Muscle layer of colon (tissue), 2 donors: ENCODE results near the gene SCRT2.

ENCODE experiments used
- H3K27ac ChIP-seq: one replicate; pipeline ENCODE4 v1.7.0; 2013; ENCODE audit warnings: low read depth, mild to moderate bottlenecking, low read length, moderate library complexity
- H3K27me3 ChIP-seq, 2 donors: one replicate each; pipeline ENCODE4 v1.7.0; 2013; ENCODE audit warnings: low read length in 2 of 2, mild to moderate bottlenecking in 2 of 2; ENCODE audit not compliant: insufficient read depth in 2 of 2, control insufficient read depth in 1 of 2
- H3K36me3 ChIP-seq: one replicate; pipeline ENCODE4 v1.7.0; 2013; ENCODE audit warnings: mild to moderate bottlenecking, low read length; ENCODE audit not compliant: insufficient read depth
- H3K4me1 ChIP-seq: one replicate; pipeline ENCODE4 v1.7.0; 2013; ENCODE audit warnings: mild to moderate bottlenecking, low read length; ENCODE audit not compliant: insufficient read depth
- H3K4me3 ChIP-seq, 2 donors: one replicate each; pipeline ENCODE4 v1.7.0; 2013; ENCODE audit warnings: low read length in 2 of 2, low read depth in 1 of 2, mild to moderate bottlenecking in 1 of 2, moderate library complexity in 1 of 2
- H3K9ac ChIP-seq: one replicate; pipeline ENCODE4 v1.7.0; 2013; ENCODE audit warnings: low read length
- H3K9me3 ChIP-seq: one replicate; pipeline ENCODE4 v1.7.0; 2013; ENCODE audit warnings: mild to moderate bottlenecking, low read length
- donor health status: abdominal sarcoma.
- donor health status: Adenocarcinoma of cecum.

The SCRT2 gene

GRCh38 chr20:687468-688203 is 12.0 kb upstream of the SCRT2 start:
- peaks cover 0 to 13% of the 10 kb centered on the region in 2 donors for H3K27me3 ChIP-seq
- no peaks in the 10 kb centered on the region for H3K9me3 ChIP-seq
- no peaks in the 10 kb centered on the region for H3K36me3 ChIP-seq
- no peak overlapping the region for H3K9ac ChIP-seq
- H3K4me3 ChIP-seq, result no peak overlapping the region
- no peaks in the 10 kb centered on the region for H3K4me1 ChIP-seq
- H3K27ac ChIP-seq, result no peak overlapping the region

GRCh38 chr20:684676-685319 is 9.2 kb upstream of the SCRT2 start:
- H3K36me3 ChIP-seq, result no peaks in the 10 kb centered on the region
- peaks cover 0 to 25% of the 10 kb centered on the region in 2 donors for H3K27me3 ChIP-seq
- no peak overlapping the region for H3K27ac ChIP-seq
- H3K4me3 ChIP-seq, result no peak overlapping the region
- no peaks in the 10 kb centered on the region for H3K4me1 ChIP-seq
- H3K9ac ChIP-seq, result no peak overlapping the region
- no peaks in the 10 kb centered on the region for H3K9me3 ChIP-seq

GRCh38 chr20:682123-682522 is 6.5 kb upstream of the SCRT2 start:
- no peak overlapping the region for H3K9ac ChIP-seq
- no peaks in the 10 kb centered on the region for H3K4me1 ChIP-seq
- H3K36me3 ChIP-seq, result no peaks in the 10 kb centered on the region
- H3K4me3 ChIP-seq, result no peak overlapping the region
- H3K27ac ChIP-seq, result no peak overlapping the region
- no peaks in the 10 kb centered on the region for H3K9me3 ChIP-seq
- peaks cover 0 to 32% of the 10 kb centered on the region in 2 donors for H3K27me3 ChIP-seq

GRCh38 chr20:680638-681187 is 5.1 kb upstream of the SCRT2 start:
- Histone ChIP-seq H3K9me3 (no peaks in the 10 kb centered on the region), H3K9ac (no peak overlapping the region), H3K27me3 (peaks cover 0 to 39% of the 10 kb centered on the region in 2 donors), H3K36me3 (no peaks in the 10 kb centered on the region), H3K4me3 (no peak overlapping the region), H3K4me1 (peaks cover 12% of the 10 kb centered on the region), H3K27ac (no peak overlapping the region)

- no peak overlapping the region for H3K27ac ChIP-seq
- no peaks in the 10 kb centered on the region for H3K36me3 ChIP-seq
- H3K27me3 ChIP-seq, result peaks cover 21 to 62% of the 10 kb centered on the region in 2 donors
- no peak overlapping the region for H3K9ac ChIP-seq
- no peak overlapping the region for H3K4me3 ChIP-seq
- H3K4me1 ChIP-seq, result peaks cover 13% of the 10 kb centered on the region
- H3K9me3 ChIP-seq, result no peaks in the 10 kb centered on the region
Observed at GRCh38 chr20:677957-678356, 2.4 kb upstream of the SCRT2 start.

- no peak overlapping the region for H3K9ac ChIP-seq
- no peaks in the 10 kb centered on the region for H3K9me3 ChIP-seq
- no peak overlapping the region for H3K27ac ChIP-seq
- H3K36me3 ChIP-seq, result no peaks in the 10 kb centered on the region
- H3K4me3 ChIP-seq, result no peak overlapping the region
- H3K27me3 ChIP-seq, result peaks cover 25 to 64% of the 10 kb centered on the region in 2 donors
- peaks cover 13% of the 10 kb centered on the region for H3K4me1 ChIP-seq
Observed at GRCh38 chr20:676967-677366, 1.4 kb upstream of the SCRT2 start.

GRCh38 chr20:676315-676937 is 824 bp upstream of the SCRT2 start:
- Histone ChIP-seq H3K27me3 (peaks cover 30 to 67% of the 10 kb centered on the region in 2 donors), H3K27ac (no peak overlapping the region)

GRCh38 chr20:675033-675452 is 559 bp downstream of the SCRT2 start:
- Histone ChIP-seq H3K27ac (no peak overlapping the region), H3K9me3 (no peaks in the 10 kb centered on the region), H3K36me3 (no peaks in the 10 kb centered on the region), H3K4me1 (peaks cover 13% of the 10 kb centered on the region), H3K9ac (no peak overlapping the region), H3K4me3 (no peak overlapping the region), H3K27me3 (peaks cover 30 to 70% of the 10 kb centered on the region in 2 donors)

More at GRCh38 chr20:676315-676937, 824 bp upstream of the SCRT2 start:
- H3K36me3 ChIP-seq, result no peaks in the 10 kb centered on the region
- H3K9ac ChIP-seq, result no peak overlapping the region
- peaks cover 13% of the 10 kb centered on the region for H3K4me1 ChIP-seq
- no peak overlapping the region for H3K4me3 ChIP-seq
- no peaks in the 10 kb centered on the region for H3K9me3 ChIP-seq

- Histone ChIP-seq H3K4me1 (peaks cover 13% of the 10 kb centered on the region), H3K9me3 (no peaks in the 10 kb centered on the region), H3K27ac (no peak overlapping the region), H3K36me3 (no peaks in the 10 kb centered on the region), H3K9ac (no peak overlapping the region), H3K27me3 (peaks cover 30 to 73% of the 10 kb centered on the region in 2 donors), H3K4me3 (no peak overlapping the region)
Observed at GRCh38 chr20:673603-674001, 2.0 kb downstream of the SCRT2 start.

GRCh38 chr20:672963-673602 is 2.5 kb downstream of the SCRT2 start:
- H3K9ac ChIP-seq, result no peak overlapping the region
- no peaks in the 10 kb centered on the region for H3K36me3 ChIP-seq
- peaks cover 30 to 69% of the 10 kb centered on the region in 2 donors for H3K27me3 ChIP-seq
- peaks cover 13% of the 10 kb centered on the region for H3K4me1 ChIP-seq
- H3K4me3 ChIP-seq, result no peak overlapping the region
- H3K9me3 ChIP-seq, result no peaks in the 10 kb centered on the region
- no peak overlapping the region for H3K27ac ChIP-seq
